Measurements from ENCODE around the gene KLC3.

DNA sequence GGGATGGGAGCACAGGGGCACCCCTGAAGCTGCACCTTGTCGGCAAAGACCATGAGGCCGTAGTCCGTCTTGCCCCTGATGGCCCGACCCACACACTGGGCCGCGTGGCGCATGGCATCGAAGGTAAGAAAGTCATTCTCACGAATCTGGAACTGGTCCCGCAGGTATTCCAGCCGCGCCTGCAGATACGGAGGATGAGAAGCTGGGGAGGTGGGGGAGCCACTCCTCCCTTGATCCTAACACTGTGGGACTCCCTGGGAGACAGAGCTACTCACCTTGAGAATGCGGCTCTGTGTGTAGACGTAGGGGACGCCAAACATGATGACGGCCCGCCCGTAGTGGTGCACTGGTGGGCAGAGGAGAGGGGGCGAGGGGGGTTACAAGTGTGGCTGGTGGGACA lies 11.9 kb downstream of the KLC3 start:
- TF ChIP-seq POLR2AphosphoS5 (IDR thresholded peaks at IDR 0.05): no peak
- no peak for TF ChIP-seq CTCF (IDR thresholded peaks at IDR 0.05)
